Thoracic aorta (tissue), 2 donors: ENCODE data around the gene MAGEF1. TPM values are rescaled to one million over a fixed set of nuclear protein-coding genes. Genes with fewer than 3 reads are reported as not detected.

ENCODE experiments used
- ATAC-seq: fragments of 150-250 bp; one replicate; pipeline ENCODE4 v1.8.0; 2017; ENCODE audit warnings: low read depth; ENCODE audit not compliant: insufficient number of reproducible peaks, low FRiP score
- DNase-seq: peaks from one replicate; pipeline ENCODE4 v3.0.0-alpha.2; 2020; ENCODE audit warnings: low spot score
- H3K27ac ChIP-seq, 2 donors: fragments of 200-600 bp; sonication (generic); 1 replicate in 1 of 2; 2 replicates in 1 of 2; pipeline ENCODE4 v1.5.1; 2016; ENCODE audit warnings: mild to moderate bottlenecking in 2 of 2, moderate library complexity in 2 of 2
- H3K27me3 ChIP-seq: fragments of 200-600 bp; sonication (generic); replicated peaks from 2 replicates; pipeline ENCODE4 v1.6.0; 2016; ENCODE audit warnings: mild to moderate bottlenecking; ENCODE audit not compliant: insufficient read depth
- H3K36me3 ChIP-seq: fragments of 200-600 bp; sonication (generic); one replicate; pipeline ENCODE4 v1.5.1; 2016
- H3K4me1 ChIP-seq, 2 donors: fragments of 200-600 bp; sonication (generic); 1 replicate in 1 of 2; 2 replicates in 1 of 2; pipeline versions ENCODE4 v1.5.1 to v1.6.0; 2016; ENCODE audit warnings: low read depth in 2 of 2, mild to moderate bottlenecking in 1 of 2; ENCODE audit not compliant: control insufficient read depth in 1 of 2
- H3K4me3 ChIP-seq: fragments of 200-600 bp; sonication (generic); 2 replicates; pipeline ENCODE4 v1.5.1; 2016; ENCODE audit warnings: mild to moderate bottlenecking
- H3K9me3 ChIP-seq: fragments of 200-600 bp; sonication (generic); 2 replicates; pipeline ENCODE4 v1.5.1; 2016
- CTCF ChIP-seq: fragments of 200-600 bp; sonication (generic); IDR thresholded peaks from one replicate; pipeline ENCODE4 v1.5.1; 2019; ENCODE audit warnings: antibody characterized with exemption
- total RNA-seq, 2 donors: library from RNA; depleted of rRNA; stranded (reverse); fragments of >200 nt; gene quantifications; one replicate each; pipeline versions ENCODE4 v1.1.0 to v1.2.3, GENCODE V29; 2016

Gene MAGEF1
- total RNA-seq, 2 donors from 2014 or later = 26.1 TPM

- no peak for DNase-seq
- no peaks in the 10 kb centered on the region for H3K27me3 ChIP-seq
- no peaks in the 10 kb centered on the region for H3K9me3 ChIP-seq
- no peak for TF ChIP-seq CTCF
- peaks cover 0 to 6% of the 10 kb centered on the region in 2 donors for H3K4me1 ChIP-seq
- no peak overlapping the region for H3K4me3 ChIP-seq
- H3K27ac ChIP-seq = no peak overlapping the region
- no peak for ATAC-seq
- no peaks in the 10 kb centered on the region for H3K36me3 ChIP-seq
These were observed 34.2 kb downstream of the MAGEF1 start for GRCh38 chr3:184677344-184678316.

- Histone ChIP-seq H3K4me1 (peaks cover 0 to 6% of the 10 kb centered on the region in 2 donors), H3K27me3 (no peaks in the 10 kb centered on the region), H3K4me3 (no peak overlapping the region), H3K27ac (no peak overlapping the region), H3K9me3 (no peaks in the 10 kb centered on the region), H3K36me3 (no peaks in the 10 kb centered on the region)
- ATAC-seq = no peak
- no peak for TF ChIP-seq CTCF
- DNase-seq = no peak
These were observed 34.9 kb downstream of the MAGEF1 start for GRCh38 chr3:184676927-184677326.

- no peaks in the 10 kb centered on the region for H3K36me3 ChIP-seq
- H3K9me3 ChIP-seq = no peaks in the 10 kb centered on the region
- TF ChIP-seq CTCF = no peak
- no peaks in the 10 kb centered on the region for H3K27me3 ChIP-seq
- no peak for ATAC-seq
- H3K4me3 ChIP-seq = no peak overlapping the region
- no peak for DNase-seq
- H3K27ac ChIP-seq = no peak overlapping the region
- peaks cover 0 to 6% of the 10 kb centered on the region in 2 donors for H3K4me1 ChIP-seq
These were observed 37.2 kb downstream of the MAGEF1 start for GRCh38 chr3:184674626-184675025.

GRCh38 chr3:184672977-184673870 lies 38.6 kb downstream of the MAGEF1 start:
- no peak for DNase-seq
- H3K4me1 ChIP-seq = no peaks in the 10 kb centered on the region
- no peaks in the 10 kb centered on the region for H3K9me3 ChIP-seq
- H3K36me3 ChIP-seq = no peaks in the 10 kb centered on the region
- H3K4me3 ChIP-seq = no peak overlapping the region
- H3K27ac ChIP-seq = no peak overlapping the region
- ATAC-seq = no peak
- no peak for TF ChIP-seq CTCF
- H3K27me3 ChIP-seq = no peaks in the 10 kb centered on the region

GRCh38 chr3:184672335-184672734 lies 39.5 kb downstream of the MAGEF1 start:
- Histone ChIP-seq H3K4me3 (no peak overlapping the region), H3K27me3 (no peaks in the 10 kb centered on the region), H3K9me3 (no peaks in the 10 kb centered on the region), H3K36me3 (no peaks in the 10 kb centered on the region), H3K27ac (no peak overlapping the region), H3K4me1 (no peaks in the 10 kb centered on the region)
- TF ChIP-seq CTCF = no peak
- no peak for DNase-seq
- no peak for ATAC-seq
